Measurements from ENCODE around the gene SLC8A3. TPM values are rescaled to one million over a fixed set of nuclear protein-coding genes. Genes with fewer than 3 reads are reported as not detected.
A peak's percentile ranks its signal among the peaks of the same experiment; 100 is the strongest.

SLC8A3 gene
- total RNA-seq, 1 donor: under 0.01 TPM

GRCh38 chr14:70020352-70021170, 168.2 kb downstream of the SLC8A3 start:
- no peak for TF ChIP-seq CTCF (IDR thresholded peaks at IDR 0.05; ENCODE audit: extremely low read depth, low read depth, low read length)

GRCh38 chr14:70019695-70020094, 169.1 kb downstream of the SLC8A3 start:
- no peak overlapping the region for H3K4me3 ChIP-seq (ENCODE audit: insufficient read depth, low read length)
- H3K27ac ChIP-seq (ENCODE audit: low read depth, low read length): no peak overlapping the region
- no peaks in the 10 kb centered on the region for H3K27me3 ChIP-seq (ENCODE audit: insufficient read depth, low read length)
- no peak overlapping the region for H2AFZ ChIP-seq (ENCODE audit: low read length)
- H3K4me2 ChIP-seq (ENCODE audit: insufficient read depth, low read length): no peak overlapping the region
- H3K79me2 ChIP-seq (ENCODE audit: insufficient read depth, low read length): no peaks in the 10 kb centered on the region
- TF ChIP-seq CTCF (IDR thresholded peaks at IDR 0.05; ENCODE audit: extremely low read depth, low read depth, low read length): no peak
- H3K4me1 ChIP-seq (ENCODE audit: insufficient read depth, low read length): peaks cover 8% of the 10 kb centered on the region
- H3K36me3 ChIP-seq (ENCODE audit: insufficient read depth, low read length): no peaks in the 10 kb centered on the region
- no peak for DNase-seq (ENCODE audit: insufficient read length, low spot score, missing footprints)
- H4K20me1 ChIP-seq (ENCODE audit: insufficient read depth, low read length): no peaks in the 10 kb centered on the region
- no peaks in the 10 kb centered on the region for H3K9me3 ChIP-seq (ENCODE audit: low read depth, low read length)

More at GRCh38 chr14:70020352-70021170, 168.2 kb downstream of the SLC8A3 start:
- no peak overlapping the region for H3K4me3 ChIP-seq (ENCODE audit: insufficient read depth, low read length)
- H2AFZ ChIP-seq (ENCODE audit: low read length): no peak overlapping the region
- no peak overlapping the region for H3K27ac ChIP-seq (ENCODE audit: low read depth, low read length)
- H3K4me2 ChIP-seq (ENCODE audit: insufficient read depth, low read length): no peak overlapping the region
- H3K4me1 ChIP-seq (ENCODE audit: insufficient read depth, low read length): peaks cover 8% of the 10 kb centered on the region
- H3K36me3 ChIP-seq (ENCODE audit: insufficient read depth, low read length): no peaks in the 10 kb centered on the region
- no peaks in the 10 kb centered on the region for H4K20me1 ChIP-seq (ENCODE audit: insufficient read depth, low read length)
- H3K27me3 ChIP-seq (ENCODE audit: insufficient read depth, low read length): no peaks in the 10 kb centered on the region
- no peak for DNase-seq (ENCODE audit: insufficient read length, low spot score, missing footprints)
- no peaks in the 10 kb centered on the region for H3K79me2 ChIP-seq (ENCODE audit: insufficient read depth, low read length)
- H3K9me3 ChIP-seq (ENCODE audit: low read depth, low read length): no peaks in the 10 kb centered on the region

GRCh38 chr14:70018713-70019211, 170.0 kb downstream of the SLC8A3 start:
- DNase-seq (ENCODE audit: insufficient read length, low spot score, missing footprints): peak; percentile 76
- no peaks in the 10 kb centered on the region for H3K9me3 ChIP-seq (ENCODE audit: low read depth, low read length)
- no peaks in the 10 kb centered on the region for H3K36me3 ChIP-seq (ENCODE audit: insufficient read depth, low read length)
- TF ChIP-seq CTCF (IDR thresholded peaks at IDR 0.05; ENCODE audit: extremely low read depth, low read depth, low read length): no peak
- peak overlapping the region; percentile 66 for H3K4me2 ChIP-seq (ENCODE audit: insufficient read depth, low read length)
- H3K27me3 ChIP-seq (ENCODE audit: insufficient read depth, low read length): no peaks in the 10 kb centered on the region
- H2AFZ ChIP-seq (ENCODE audit: low read length): peak overlapping the region; percentile 78
- H3K27ac ChIP-seq (ENCODE audit: low read depth, low read length): no peak overlapping the region
- peak overlapping the region; percentile 65 for H3K4me3 ChIP-seq (ENCODE audit: insufficient read depth, low read length)
- peaks cover 8% of the 10 kb centered on the region for H3K4me1 ChIP-seq (ENCODE audit: insufficient read depth, low read length)
- H4K20me1 ChIP-seq (ENCODE audit: insufficient read depth, low read length): no peaks in the 10 kb centered on the region
- no peaks in the 10 kb centered on the region for H3K79me2 ChIP-seq (ENCODE audit: insufficient read depth, low read length)

GRCh38 chr14:70018230-70018629, 170.5 kb downstream of the SLC8A3 start:
- no peak for TF ChIP-seq CTCF (IDR thresholded peaks at IDR 0.05; ENCODE audit: extremely low read depth, low read depth, low read length)
- no peak for DNase-seq (ENCODE audit: insufficient read length, low spot score, missing footprints)
- H3K27ac ChIP-seq (ENCODE audit: low read depth, low read length): no peak overlapping the region
- H3K36me3 ChIP-seq (ENCODE audit: insufficient read depth, low read length): no peaks in the 10 kb centered on the region
- peaks cover 8% of the 10 kb centered on the region for H3K4me1 ChIP-seq (ENCODE audit: insufficient read depth, low read length)
- H3K27me3 ChIP-seq (ENCODE audit: insufficient read depth, low read length): no peaks in the 10 kb centered on the region
- H2AFZ ChIP-seq (ENCODE audit: low read length): peak overlapping the region; percentile 78
- H4K20me1 ChIP-seq (ENCODE audit: insufficient read depth, low read length): no peaks in the 10 kb centered on the region
- H3K4me2 ChIP-seq (ENCODE audit: insufficient read depth, low read length): peak overlapping the region; percentile 66
- H3K9me3 ChIP-seq (ENCODE audit: low read depth, low read length): no peaks in the 10 kb centered on the region
- no peak overlapping the region for H3K4me3 ChIP-seq (ENCODE audit: insufficient read depth, low read length)
- H3K79me2 ChIP-seq (ENCODE audit: insufficient read depth, low read length): no peaks in the 10 kb centered on the region

All from osteoblast (primary cell).